Osteoblast (primary cell): Measurements from ENCODE around the gene RNF224. TPM values are rescaled to one million over a fixed set of nuclear protein-coding genes. Genes with fewer than 3 reads are reported as not detected.

Experiments used
- DNase-seq: peaks from one replicate; pipeline ENCODE4 v3.0.0; 2011; ENCODE audit warnings: low spot score, mixed read lengths; ENCODE audit not compliant: insufficient read length; ENCODE audit errors: missing footprints
- H2AFZ ChIP-seq: 2 replicates; pipeline ENCODE4 v1.6.0; 2011; ENCODE audit warnings: mild to moderate bottlenecking, low read length
- H3K27ac ChIP-seq: 2 replicates; pipeline ENCODE4 v1.5.1; 2011; ENCODE audit warnings: mild to moderate bottlenecking, low read depth, low read length, moderate library complexity
- H3K27me3 ChIP-seq: 2 replicates; pipeline ENCODE4 v1.6.0; 2012; ENCODE audit warnings: mild to moderate bottlenecking, control low read depth, inconsistent platforms, low read length, moderate library complexity; ENCODE audit not compliant: insufficient read depth
- H3K36me3 ChIP-seq: 2 replicates; pipeline ENCODE4 v1.5.1; 2011; ENCODE audit warnings: mild to moderate bottlenecking, low read length, control low read depth, moderate library complexity; ENCODE audit not compliant: insufficient read depth
- H3K4me1 ChIP-seq: 2 replicates; pipeline ENCODE4 v1.5.1; 2011; ENCODE audit warnings: mild to moderate bottlenecking, low read length, control low read depth, moderate library complexity; ENCODE audit not compliant: insufficient read depth
- H3K4me2 ChIP-seq: 2 replicates; pipeline ENCODE4 v1.6.0; 2011; ENCODE audit warnings: mild to moderate bottlenecking, low read length; ENCODE audit not compliant: insufficient read depth
- H3K4me3 ChIP-seq: fragments of 200-600 bp; sonication (generic); 3 replicates; pipeline ENCODE4 v1.5.1; 2012; ENCODE audit warnings: mild to moderate bottlenecking, low read length, inconsistent platforms; ENCODE audit not compliant: insufficient read depth
- H3K79me2 ChIP-seq: 2 replicates; pipeline ENCODE4 v1.6.0; 2012; ENCODE audit warnings: mild to moderate bottlenecking, low read length, control low read depth, inconsistent platforms; ENCODE audit not compliant: insufficient read depth
- H3K9me3 ChIP-seq: 2 replicates; pipeline ENCODE4 v1.5.1; 2011; ENCODE audit warnings: low read depth, low read length, control low read depth
- H4K20me1 ChIP-seq: 2 replicates; pipeline ENCODE4 v1.6.0; 2012; ENCODE audit warnings: mild to moderate bottlenecking, low read length, control low read depth; ENCODE audit not compliant: insufficient read depth
- total RNA-seq: library from RNA; depleted of rRNA; stranded (reverse); fragments of >200 nt; gene quantifications from 2 replicates; pipeline ENCODE4 v1.2.3, GENCODE V29; 2012
- TF ChIP-seq, protein P1 (sequence below): IDR thresholded peaks from 2 replicates; pipeline ENCODE4 v1.5.1; 2011; ENCODE audit warnings: mild to moderate bottlenecking, low read depth, low read length, moderate library complexity; ENCODE audit errors: extremely low read depth

Gene RNF224
- total RNA-seq, 1 donor = under 0.01 TPM

DNA sequence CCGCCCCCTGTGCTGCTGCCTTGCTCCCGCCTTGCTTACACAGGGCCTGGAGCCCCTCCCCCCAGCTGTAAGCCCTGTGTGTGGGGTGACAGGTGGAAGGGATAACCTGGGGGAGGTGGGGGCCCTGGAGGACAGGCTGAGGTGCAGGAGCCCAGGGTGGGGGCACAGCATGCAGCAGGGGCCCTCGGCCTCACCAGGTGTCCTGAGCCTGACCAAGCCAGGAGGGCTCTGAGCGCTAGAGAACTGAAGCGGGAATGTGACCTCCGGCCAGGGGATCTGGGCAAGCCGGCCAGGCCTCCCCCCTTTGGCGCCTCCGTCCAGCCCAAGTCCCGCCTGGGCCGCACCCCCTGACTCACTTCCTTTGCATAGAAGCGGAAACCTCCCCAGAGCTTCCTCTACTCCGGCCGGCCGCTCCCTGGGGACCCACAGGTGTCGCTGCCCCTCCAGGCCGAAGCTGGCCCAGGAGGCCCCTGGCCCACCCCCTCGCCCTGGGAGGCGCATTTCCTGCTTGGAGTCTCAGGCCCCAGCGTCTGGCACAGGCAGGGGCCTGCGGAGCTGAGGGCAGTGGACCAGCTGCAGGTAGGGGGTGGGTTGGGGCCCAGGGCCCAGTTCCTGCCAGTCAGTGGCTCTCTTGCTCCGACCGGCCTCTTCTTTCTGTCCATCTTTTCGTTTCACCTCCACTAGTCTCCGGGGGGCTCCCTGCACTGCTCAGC lies 50.2 kb downstream of the RNF224 start, which contains the start of gene TOR4A:
TSS of gene TOR4A (plus strand) at position 398 of the 713 bp plus-strand sequence. CDS start 964 bp downstream, outside the sequence.
- no peak within 1 kb of the TSS for H2AFZ ChIP-seq
- H3K9me3 ChIP-seq = no peaks in the 10 kb centered on the region
- peak within 1 kb of the TSS; percentile 23 for H3K27ac ChIP-seq
- no peaks in the 10 kb centered on the region for H4K20me1 ChIP-seq
- peaks cover 12% of the 10 kb centered on the region for H3K36me3 ChIP-seq
- H3K4me3 ChIP-seq = peak within 1 kb of the TSS; percentile 78
- H3K4me2 ChIP-seq = peak within 1 kb of the TSS; percentile 79
- H3K27me3 ChIP-seq = no peaks in the 10 kb centered on the region
- TF ChIP-seq, protein P1, sequence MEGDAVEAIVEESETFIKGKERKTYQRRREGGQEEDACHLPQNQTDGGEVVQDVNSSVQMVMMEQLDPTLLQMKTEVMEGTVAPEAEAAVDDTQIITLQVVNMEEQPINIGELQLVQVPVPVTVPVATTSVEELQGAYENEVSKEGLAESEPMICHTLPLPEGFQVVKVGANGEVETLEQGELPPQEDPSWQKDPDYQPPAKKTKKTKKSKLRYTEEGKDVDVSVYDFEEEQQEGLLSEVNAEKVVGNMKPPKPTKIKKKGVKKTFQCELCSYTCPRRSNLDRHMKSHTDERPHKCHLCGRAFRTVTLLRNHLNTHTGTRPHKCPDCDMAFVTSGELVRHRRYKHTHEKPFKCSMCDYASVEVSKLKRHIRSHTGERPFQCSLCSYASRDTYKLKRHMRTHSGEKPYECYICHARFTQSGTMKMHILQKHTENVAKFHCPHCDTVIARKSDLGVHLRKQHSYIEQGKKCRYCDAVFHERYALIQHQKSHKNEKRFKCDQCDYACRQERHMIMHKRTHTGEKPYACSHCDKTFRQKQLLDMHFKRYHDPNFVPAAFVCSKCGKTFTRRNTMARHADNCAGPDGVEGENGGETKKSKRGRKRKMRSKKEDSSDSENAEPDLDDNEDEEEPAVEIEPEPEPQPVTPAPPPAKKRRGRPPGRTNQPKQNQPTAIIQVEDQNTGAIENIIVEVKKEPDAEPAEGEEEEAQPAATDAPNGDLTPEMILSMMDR = no peak
- H3K79me2 ChIP-seq = peaks cover 16% of the 10 kb centered on the region
- DNase-seq = peak; percentile 100
- peaks cover 16% of the 10 kb centered on the region for H3K4me1 ChIP-seq

DNA sequence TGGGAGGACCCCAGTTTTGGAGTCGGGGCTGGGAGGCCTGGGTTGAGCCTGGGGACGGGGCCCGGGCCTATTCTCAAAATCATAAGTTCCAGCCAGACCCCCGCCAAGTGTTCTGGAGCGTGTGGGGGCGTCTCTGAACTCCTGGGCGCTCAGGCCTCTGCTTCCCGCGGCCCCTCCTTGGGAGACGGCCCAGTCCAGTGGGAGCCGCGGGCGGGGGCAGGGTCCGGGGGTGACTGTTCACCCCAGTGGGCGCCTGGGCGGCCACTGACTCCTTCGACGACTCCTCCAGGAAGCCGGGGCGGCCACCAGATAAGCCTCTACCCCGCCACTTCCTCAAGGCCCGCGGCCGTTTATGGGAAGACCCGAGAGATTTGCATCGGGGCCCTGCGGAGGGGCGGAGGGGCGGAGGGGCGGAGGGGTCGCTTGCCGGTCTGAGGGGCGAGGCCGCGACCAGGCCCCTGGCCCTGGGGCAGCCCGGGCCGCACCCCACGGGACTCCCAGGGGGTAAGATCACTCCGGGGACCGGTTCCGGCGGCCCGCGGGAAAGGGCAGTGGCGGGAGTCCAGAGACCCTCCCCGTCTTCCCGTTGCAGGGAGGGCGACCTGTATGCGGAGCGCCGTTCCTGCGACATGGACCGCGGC lies 50.9 kb downstream of the RNF224 start:
- peak; percentile 92 for DNase-seq
- no peak overlapping the region for H3K27ac ChIP-seq

More for the DNA sequence above, 50.9 kb downstream of the RNF224 start:
- Histone ChIP-seq H3K9me3 (no peaks in the 10 kb centered on the region), H2AFZ (no peak overlapping the region), H3K4me2 (peak overlapping the region; percentile 79), H4K20me1 (no peaks in the 10 kb centered on the region), H3K4me3 (peak overlapping the region; percentile 78), H3K36me3 (peaks cover 8% of the 10 kb centered on the region), H3K4me1 (peaks cover 16% of the 10 kb centered on the region), H3K79me2 (peaks cover 16% of the 10 kb centered on the region), H3K27me3 (no peaks in the 10 kb centered on the region)
- TF ChIP-seq, protein P1 = no peak

Other genes with a start within 250 kb of the RNF224 start
- 37.4 and 57.9 TPM in 2 replicates for gene PTGDS, start 250.0 kb upstream of the RNF224 start, total RNA-seq
- 4.4 and 5.4 TPM in 2 replicates for gene LCNL1, start 244.5 kb upstream of the RNF224 start, total RNA-seq
- 13.3 and 16.6 TPM in 2 replicates for gene PAXX, start 235.1 kb upstream of the RNF224 start, total RNA-seq
- 1.5 and 2.5 TPM in 2 replicates for gene CLIC3, start 230.9 kb upstream of the RNF224 start, total RNA-seq
- gene ABCA2, start 199.3 kb upstream of the RNF224 start, total RNA-seq = 19.4 and 20.3 TPM in 2 replicates
- not detected in 2 replicates for gene FUT7, start 195.4 kb upstream of the RNF224 start, total RNA-seq
- 10.0 and 10.1 TPM in 2 replicates for gene NPDC1, start 181.3 kb upstream of the RNF224 start, total RNA-seq
- gene ENTPD2, start 173.4 kb upstream of the RNF224 start, total RNA-seq = not detected in 2 replicates
- gene SAPCD2, start 156.9 kb upstream of the RNF224 start, total RNA-seq = 0.88 and 1.1 TPM in 2 replicates
- gene UAP1L1, start 150.0 kb upstream of the RNF224 start, total RNA-seq = 35.9 and 36.9 TPM in 2 replicates
- gene MAN1B1, start 140.5 kb upstream of the RNF224 start, total RNA-seq = 94.1 and 103 TPM in 2 replicates
- gene DPP7, start 112.8 kb upstream of the RNF224 start, total RNA-seq = 66.6 and 74.6 TPM in 2 replicates
- not detected in 2 replicates for gene GRIN1, start 88.3 kb upstream of the RNF224 start, total RNA-seq
- gene LRRC26, start 57.5 kb upstream of the RNF224 start, total RNA-seq = not detected in 2 replicates
- not detected in 2 replicates for gene TMEM210, start 55.4 kb upstream of the RNF224 start, total RNA-seq
- 26.2 and 32.9 TPM in 2 replicates for gene ANAPC2, start 38.9 kb upstream of the RNF224 start, total RNA-seq
- 52.5 and 59.7 TPM in 2 replicates for gene SSNA1, start 38.8 kb upstream of the RNF224 start, total RNA-seq
- gene TPRN, start 26.8 kb upstream of the RNF224 start, total RNA-seq = 9.7 and 10.5 TPM in 2 replicates
- gene TMEM203, start 21.9 kb upstream of the RNF224 start, total RNA-seq = 35.4 and 36.9 TPM in 2 replicates
- gene NDOR1, start 21.8 kb upstream of the RNF224 start, total RNA-seq = 5.0 and 6.2 TPM in 2 replicates
- 0.29 TPM in 1 of 2 replicates, not detected in the other for gene RNF208, start 5.3 kb upstream of the RNF224 start, total RNA-seq
- 1.1 and 1.5 TPM in 2 replicates for gene CYSRT1, start 2.3 kb upstream of the RNF224 start, total RNA-seq
- gene SLC34A3, start 3.4 kb downstream of the RNF224 start, total RNA-seq = not detected in 2 replicates
- 67.7 and 74.0 TPM in 2 replicates for gene TUBB4B, start 13.8 kb downstream of the RNF224 start, total RNA-seq
- 0.36 TPM in 1 of 2 replicates, not detected in the other for gene STPG3, start 23.8 kb downstream of the RNF224 start, total RNA-seq
- gene NELFB, start 27.8 kb downstream of the RNF224 start, total RNA-seq = 46.0 and 47.4 TPM in 2 replicates
- gene TOR4A, start 50.2 kb downstream of the RNF224 start, total RNA-seq = 0.29 and 2.5 TPM in 2 replicates
- gene NRARP, start 74.8 kb downstream of the RNF224 start, total RNA-seq = under 0.01 TPM in 2 replicates
- gene EXD3, start 195.7 kb downstream of the RNF224 start, total RNA-seq = 7.6 and 10.0 TPM in 2 replicates
- 0.36 and 0.88 TPM in 2 replicates for gene NOXA1, start 195.9 kb downstream of the RNF224 start, total RNA-seq
- gene ENTPD8, start 213.9 kb downstream of the RNF224 start, total RNA-seq = not detected in 2 replicates
- gene NSMF, start 231.8 kb downstream of the RNF224 start, total RNA-seq = 19.2 and 22.4 TPM in 2 replicates